ENCODE data around the gene DPAGT1. TPM values are rescaled to one million over a fixed set of nuclear protein-coding genes. Genes with fewer than 3 reads are reported as not detected.

DPAGT1 gene
- total and polyA plus RNA-seq, 2 experiments from 2014 or later: 37.2 to 52.6 TPM

- Histone ChIP-seq H3K36me3 (ENCODE audit: insufficient read depth) (peaks cover 14% of the 10 kb centered on the region), H3F3A (replicated peaks; ENCODE audit: low read depth) (peaks cover 35% of the 10 kb centered on the region), H2AFZ (peak overlapping the region; percentile 89; the same call in 1 of the 2 replicates), H3K27me3 (ENCODE audit: insufficient read depth) (no peaks in the 10 kb centered on the region), H3K4me2 (peak overlapping the region; percentile 100), H3K4me3 (peak overlapping the region; percentile 98), H3K79me2 (replicated peaks; ENCODE audit: insufficient read depth) (peaks cover 15% of the 10 kb centered on the region), H3K9me2 (ENCODE audit: insufficient read depth) (no peaks in the 10 kb centered on the region), H4K20me1 (replicated peaks; ENCODE audit: insufficient read depth) (no peaks in the 10 kb centered on the region), H3K4me1 (ENCODE audit: insufficient read depth) (peaks cover 22% of the 10 kb centered on the region), H3K27ac (ENCODE audit: low read depth) (peak overlapping the region; percentile 90)
- H3K4me1 Mint-ChIP-seq: peaks cover 16% of the 10 kb centered on the region
- H3K36me3 Mint-ChIP-seq (ENCODE audit: low read depth): peaks cover 28% of the 10 kb centered on the region
- H3K4me3 Mint-ChIP-seq: peak overlapping the region; percentile 80
- H3K9me3 Mint-ChIP-seq: no peaks in the 10 kb centered on the region
- H3K27me3 Mint-ChIP-seq (ENCODE audit: insufficient read depth, low read depth, poor library complexity): peaks cover 12% of the 10 kb centered on the region
- DNase-seq (ENCODE audit: low spot score): peak; percentile 61
- TF ChIP-seq CTCF (conservative IDR thresholded peaks at IDR 0.05; ENCODE audit: low read depth in 2 of 2): peak; percentile 55 to 62
- TF ChIP-seq ETS1 (IDR thresholded peaks at IDR 0.05): no peak
- 0 out of 3 replicates have a peak, but pooled peaks have one; percentile 0 for ATAC-seq
- H3K27ac Mint-ChIP-seq: peak overlapping the region; percentile 99; the same call in 1 of the 2 replicates
Observed at GRCh38 chr11:119100246-119100970, 1.2 kb downstream of the DPAGT1 start.

- H3K4me2 ChIP-seq: peak overlapping the region; percentile 100
- Mint-ChIP-seq H3K27ac (no peak overlapping the region), H3K36me3 (ENCODE audit: low read depth) (peaks cover 34% of the 10 kb centered on the region)
Observed at GRCh38 chr11:119099711-119100110, 1.9 kb downstream of the DPAGT1 start.

More at GRCh38 chr11:119099711-119100110, 1.9 kb downstream of the DPAGT1 start:
- Histone ChIP-seq H3K27ac (ENCODE audit: low read depth) (no peak overlapping the region), H3K9me2 (ENCODE audit: insufficient read depth) (no peaks in the 10 kb centered on the region), H2AFZ (no peak overlapping the region), H3K79me2 (replicated peaks; ENCODE audit: insufficient read depth) (peaks cover 19% of the 10 kb centered on the region), H3K4me1 (ENCODE audit: insufficient read depth) (peaks cover 22% of the 10 kb centered on the region), H3K27me3 (ENCODE audit: insufficient read depth) (no peaks in the 10 kb centered on the region), H3K4me3 (peak overlapping the region; percentile 98), H4K20me1 (replicated peaks; ENCODE audit: insufficient read depth) (no peaks in the 10 kb centered on the region), H3K36me3 (ENCODE audit: insufficient read depth) (peaks cover 14% of the 10 kb centered on the region), H3F3A (replicated peaks; ENCODE audit: low read depth) (peaks cover 35% of the 10 kb centered on the region)
- DNase-seq (ENCODE audit: low spot score): no peak
- no peaks in the 10 kb centered on the region for H3K9me3 Mint-ChIP-seq
- ATAC-seq: no peak
- peak overlapping the region; percentile 80; the same call in 2 of the 3 replicates for H3K4me3 Mint-ChIP-seq
- peaks cover 16% of the 10 kb centered on the region for H3K4me1 Mint-ChIP-seq
- peaks cover 19% of the 10 kb centered on the region for H3K27me3 Mint-ChIP-seq (ENCODE audit: insufficient read depth, low read depth, poor library complexity)
- no peak for TF ChIP-seq CREB1 (CRISPR knock-in tag; IDR thresholded peaks at IDR 0.05; ENCODE audit: low read depth)
- TF ChIP-seq STAT1 (IDR thresholded peaks at IDR 0.05; ENCODE audit: unreplicated experiment): no peak
- no peak for TF ChIP-seq EZH2phosphoT487 (IDR thresholded peaks at IDR 0.05; ENCODE audit: unreplicated experiment)

All from GM23338 (cell line).